Stimulated activated CD8-positive, alpha-beta memory T cell treated with anti-CD3 and anti-CD28 coated beads, Interleukin-7, amount 100 ng/mL, for 48 hours (primary cell): Measurements from ENCODE around the gene TYRP1.
"Not testable (repeated sequence)": the region's sequence is repeated elsewhere in the genome, so short reads cannot be mapped to it uniquely, and the experiment has no call there.

ENCODE experiments used
- DNase-seq, 2 donors: peaks; one replicate each; pipeline ENCODE4 v3.0.0-alpha.2; 2020; ENCODE audit warnings: low read depth in 1 of 2; ENCODE audit errors: extremely low read depth in 1 of 2

TYRP1 gene, protein sequence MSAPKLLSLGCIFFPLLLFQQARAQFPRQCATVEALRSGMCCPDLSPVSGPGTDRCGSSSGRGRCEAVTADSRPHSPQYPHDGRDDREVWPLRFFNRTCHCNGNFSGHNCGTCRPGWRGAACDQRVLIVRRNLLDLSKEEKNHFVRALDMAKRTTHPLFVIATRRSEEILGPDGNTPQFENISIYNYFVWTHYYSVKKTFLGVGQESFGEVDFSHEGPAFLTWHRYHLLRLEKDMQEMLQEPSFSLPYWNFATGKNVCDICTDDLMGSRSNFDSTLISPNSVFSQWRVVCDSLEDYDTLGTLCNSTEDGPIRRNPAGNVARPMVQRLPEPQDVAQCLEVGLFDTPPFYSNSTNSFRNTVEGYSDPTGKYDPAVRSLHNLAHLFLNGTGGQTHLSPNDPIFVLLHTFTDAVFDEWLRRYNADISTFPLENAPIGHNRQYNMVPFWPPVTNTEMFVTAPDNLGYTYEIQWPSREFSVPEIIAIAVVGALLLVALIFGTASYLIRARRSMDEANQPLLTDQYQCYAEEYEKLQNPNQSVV

DNA sequence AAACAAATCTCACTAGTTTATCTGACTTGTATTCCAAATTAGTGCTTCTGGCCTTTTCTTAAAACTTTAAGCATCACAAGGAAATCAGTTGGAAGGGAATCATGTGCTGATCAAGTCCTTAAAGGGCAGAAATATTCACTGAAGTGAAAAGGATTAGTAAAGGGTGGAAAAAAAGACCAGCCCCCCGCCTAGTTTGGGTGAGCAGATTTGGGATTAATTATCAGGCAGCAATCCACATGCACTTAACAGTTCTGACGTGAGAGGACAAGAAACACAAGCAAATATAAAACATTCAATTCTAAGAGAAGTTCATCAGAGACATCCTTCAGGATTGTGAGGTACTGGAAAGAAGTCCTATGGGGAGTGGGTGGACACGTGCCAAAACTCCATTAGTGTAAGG lies at the start of gene TYRP1:
Gene TYRP1, plus strand, starts transcription at position 245 of the 400 bp plus-strand sequence. CDS start 612 bp downstream, outside the sequence.
- DNase-seq, result no peak

DNA sequence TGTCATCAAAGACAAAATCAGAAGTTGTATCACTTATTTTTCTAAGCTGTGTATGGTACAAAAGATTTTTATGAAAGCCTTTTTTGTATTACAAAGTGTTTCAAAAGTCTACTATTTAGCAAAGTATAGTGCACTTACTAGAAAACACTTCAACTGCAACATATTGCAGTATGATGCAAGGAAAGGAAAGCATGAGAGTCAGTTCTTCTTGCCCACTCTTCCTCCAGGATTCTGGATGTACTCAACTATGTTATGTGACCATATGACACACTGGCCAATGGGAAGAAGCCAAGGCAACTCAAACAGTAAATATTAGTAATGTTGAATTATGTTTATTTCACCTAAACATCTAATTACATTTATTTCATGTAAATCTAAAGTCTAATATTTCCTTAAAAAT lies 49.5 kb upstream of the TYRP1 start:
- DNase-seq, result no peak

DNA sequence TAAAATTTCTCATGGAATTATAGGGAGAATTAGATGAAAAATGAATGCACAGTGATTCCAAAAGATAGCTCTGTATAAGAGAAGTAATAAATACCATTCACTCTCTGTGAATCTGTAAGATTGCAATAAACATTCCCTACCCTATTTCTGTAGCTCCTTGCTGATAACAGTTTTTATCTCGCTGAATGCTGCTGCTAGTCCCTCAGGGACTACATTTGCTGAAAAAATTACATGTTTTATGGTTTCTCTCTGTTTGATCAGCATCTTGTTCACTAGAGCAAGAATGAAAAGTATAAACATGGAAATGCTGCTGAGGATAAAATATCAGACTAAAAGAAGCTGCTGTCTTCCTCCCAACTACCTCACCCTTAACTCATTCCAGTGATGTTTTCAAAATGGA lies 44.3 kb upstream of the TYRP1 start:
- DNase-seq, result no peak

DNA sequence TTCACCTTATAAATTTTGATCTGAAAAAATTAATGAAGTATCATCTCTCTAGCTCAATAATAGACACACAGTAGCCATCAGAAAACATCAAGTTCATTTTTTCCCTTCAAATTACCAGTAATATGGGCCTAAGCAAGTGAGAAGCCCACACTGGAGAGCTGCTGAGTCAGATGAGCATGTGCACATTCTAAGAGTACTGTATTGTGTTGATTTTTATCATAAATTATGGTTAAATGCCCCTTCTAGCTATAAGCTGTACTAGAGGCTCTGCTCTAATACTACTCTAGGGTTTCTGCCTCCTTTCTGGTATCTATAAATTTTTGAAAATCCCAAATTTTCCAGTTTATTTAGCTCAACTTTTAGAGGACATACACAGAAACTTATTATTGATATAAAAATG lies 42.1 kb upstream of the TYRP1 start:
- no peak for DNase-seq

DNA sequence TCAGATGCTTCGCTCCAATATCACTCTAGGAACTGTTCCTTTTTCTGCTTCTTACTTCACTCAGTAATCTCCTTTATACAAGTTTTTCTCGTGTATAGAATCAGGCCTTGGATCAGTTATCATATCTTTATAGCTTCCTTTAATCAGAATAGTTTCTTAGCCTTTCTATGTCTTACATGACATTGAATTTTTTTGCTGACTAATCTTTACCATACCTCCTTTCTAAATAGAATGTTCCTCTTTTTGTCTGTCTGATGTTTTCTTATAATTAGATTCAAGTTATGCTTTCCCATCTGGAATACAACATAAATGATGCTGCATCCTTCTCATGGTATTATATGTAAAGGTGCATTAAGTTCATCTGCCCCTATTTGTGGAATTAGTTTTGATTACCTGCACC lies 40.2 kb upstream of the TYRP1 start:
- DNase-seq, result no peak

DNA sequence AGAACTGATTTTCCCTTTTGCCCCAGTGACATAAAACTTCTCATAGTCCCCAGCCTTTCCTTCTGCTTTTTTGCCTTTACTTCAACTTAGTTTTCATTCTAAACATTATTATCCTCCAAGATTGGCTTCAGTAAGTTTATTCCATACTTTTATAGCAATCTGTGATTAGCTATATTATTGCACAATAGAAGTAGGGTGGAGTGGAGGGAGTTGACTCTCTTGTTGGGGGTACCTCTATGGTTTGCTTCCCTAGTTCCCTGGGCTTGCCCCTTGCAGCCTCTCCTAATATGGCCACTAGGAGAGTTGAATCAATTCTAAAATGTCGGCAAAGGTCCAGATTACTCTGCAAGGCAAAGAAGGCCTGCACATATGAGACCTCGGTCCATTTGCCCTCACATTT lies 36.4 kb upstream of the TYRP1 start:
- no peak for DNase-seq

DNA sequence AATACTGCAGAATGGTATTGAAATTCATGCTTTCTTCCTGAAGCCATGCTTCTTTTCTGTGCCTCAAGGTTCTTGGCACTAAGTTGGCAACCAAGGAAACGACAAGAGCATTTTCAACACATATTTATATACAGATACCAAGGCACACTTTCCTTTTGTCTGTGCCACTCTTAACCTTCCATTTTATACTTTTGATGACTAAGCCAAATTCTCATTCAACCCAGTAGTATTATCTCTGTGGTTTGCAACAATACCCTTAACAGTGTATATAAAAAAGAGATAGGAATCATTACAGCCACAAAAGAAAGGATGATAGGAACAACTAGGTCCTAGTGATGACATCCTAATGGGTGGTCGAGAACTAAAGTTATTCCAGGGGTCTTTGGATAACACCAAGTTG lies 36.0 kb upstream of the TYRP1 start:
- no peak for DNase-seq

DNA sequence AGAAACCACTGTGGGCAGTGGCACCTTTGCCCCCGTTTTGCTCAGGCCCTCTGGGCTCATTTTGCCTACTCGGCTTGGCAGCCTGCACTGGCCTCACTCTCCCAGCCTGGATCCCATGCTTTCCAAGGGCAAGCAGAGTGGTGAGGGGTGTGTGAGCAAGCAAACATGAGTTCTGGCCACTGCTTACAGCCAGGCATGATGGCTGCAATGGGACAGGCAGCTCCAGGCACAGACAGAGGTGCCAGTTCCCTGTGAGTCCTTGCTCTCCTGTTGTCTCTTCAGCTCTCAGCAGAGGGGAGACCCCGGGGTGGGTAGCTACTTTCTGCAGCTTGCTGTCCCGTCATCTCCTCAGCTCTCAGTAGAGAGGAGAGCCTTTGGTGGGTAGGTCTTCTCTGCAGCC lies 35.2 kb upstream of the TYRP1 start:
- no peak for DNase-seq

DNA sequence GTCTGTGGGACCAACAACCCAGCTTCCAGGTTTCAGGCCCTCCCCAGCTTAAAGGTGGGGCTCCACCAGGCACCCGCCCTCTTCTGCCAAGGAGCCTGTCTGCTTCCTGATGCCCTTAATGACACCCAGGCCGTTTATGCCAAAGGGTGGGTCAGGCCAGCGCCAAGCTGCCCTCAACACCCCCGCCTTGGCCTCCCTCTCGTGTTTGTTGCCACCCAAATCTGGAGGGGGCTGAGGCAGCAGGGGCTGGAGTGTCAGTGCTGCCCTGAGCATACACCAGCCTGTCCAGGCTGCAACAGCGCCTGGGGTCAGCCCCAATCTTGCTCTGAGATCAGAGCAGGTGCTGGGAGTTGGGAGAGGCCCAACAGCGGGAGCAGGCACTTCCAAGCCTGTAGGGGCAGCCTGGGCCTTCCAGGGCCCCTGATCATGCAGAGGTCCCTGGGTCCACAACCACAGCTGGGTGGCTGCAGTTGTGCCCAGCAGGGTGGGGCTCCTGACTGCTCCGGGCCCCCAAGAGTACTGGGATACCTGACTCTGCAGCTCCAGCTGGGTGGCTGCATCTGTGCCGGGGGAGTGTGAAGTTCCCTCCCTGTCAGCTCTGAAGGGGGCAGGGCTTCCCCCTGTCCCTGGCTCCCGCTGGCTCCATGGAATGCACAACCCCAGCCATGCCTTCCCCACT lies 34.5 kb upstream of the TYRP1 start:
- no peak for DNase-seq

DNA sequence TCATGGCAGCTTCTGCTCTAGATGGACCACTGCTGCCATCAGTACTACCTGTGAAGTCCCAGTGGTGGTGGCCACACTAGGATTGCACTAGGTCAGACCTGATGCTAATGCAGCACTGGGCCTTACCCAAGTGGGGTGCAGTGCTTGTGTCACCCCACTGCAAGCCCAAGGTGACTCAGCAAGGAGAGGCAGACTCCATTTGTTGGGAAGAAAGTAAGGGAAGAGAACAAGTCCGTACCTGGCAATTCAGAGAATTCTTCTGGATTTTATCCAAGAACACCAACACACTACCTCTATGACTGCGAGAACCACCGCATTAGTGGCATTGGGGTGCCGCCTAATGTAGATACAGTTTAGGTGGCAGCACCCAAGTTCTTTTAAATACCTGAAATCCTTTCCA lies 34.0 kb upstream of the TYRP1 start:
- DNase-seq, result no peak

DNA sequence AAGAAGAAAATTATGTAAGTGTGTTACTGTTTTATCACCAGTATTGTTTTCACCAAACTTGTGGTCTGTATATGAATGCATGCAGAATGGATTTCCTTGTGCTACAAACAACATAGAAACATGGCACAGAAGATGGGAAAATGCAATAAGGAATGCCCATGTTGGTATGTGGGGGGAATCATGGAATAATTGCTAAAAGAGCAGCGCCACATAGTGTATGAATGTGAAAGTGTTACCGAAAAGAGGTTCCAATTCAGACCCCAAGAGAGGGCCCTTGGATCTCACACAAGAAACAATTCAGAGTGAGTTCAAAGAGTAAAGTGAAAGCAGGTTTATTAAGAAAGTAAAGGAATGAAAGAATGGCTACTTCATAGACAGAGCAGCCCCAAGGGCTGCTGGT lies 26.4 kb upstream of the TYRP1 start:
- no peak for DNase-seq

DNA sequence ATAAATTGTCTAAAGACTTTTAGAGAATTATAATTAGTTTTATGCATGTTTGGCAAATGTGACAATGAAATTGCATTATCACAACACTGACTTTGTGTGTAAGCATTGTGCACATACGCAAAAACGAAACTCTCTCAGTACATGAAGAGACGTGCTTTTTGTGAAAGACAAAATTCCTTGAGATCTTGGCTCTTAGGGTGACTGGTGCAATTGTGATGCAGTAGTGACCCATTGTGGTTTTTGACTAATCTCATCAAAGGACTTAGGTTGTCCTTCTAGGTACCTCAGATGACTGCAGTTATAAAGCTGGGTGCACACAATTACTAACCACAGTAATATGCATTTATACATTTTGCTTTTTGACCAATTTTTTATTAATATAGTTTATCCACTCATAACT lies 25.3 kb upstream of the TYRP1 start:
- DNase-seq, result no peak

DNA sequence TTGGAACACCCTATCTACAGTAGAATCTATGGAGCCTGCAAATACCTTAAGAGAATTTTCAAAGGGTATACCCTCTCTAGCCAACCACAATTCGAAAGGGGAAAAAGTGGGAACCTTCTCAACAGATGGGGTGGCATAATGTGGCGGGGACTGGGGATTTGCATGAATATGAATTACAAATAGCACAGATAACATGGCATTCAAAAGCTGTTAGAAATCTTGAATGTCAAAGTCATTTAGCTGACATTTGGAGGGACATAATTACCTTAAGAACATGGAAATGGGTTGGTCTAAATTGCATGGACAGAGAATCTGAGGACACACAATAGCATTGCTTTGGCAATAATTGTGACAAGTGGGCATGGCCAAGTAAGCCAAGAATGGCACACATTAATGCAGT lies 23.2 kb upstream of the TYRP1 start:
- DNase-seq, result no peak

DNA sequence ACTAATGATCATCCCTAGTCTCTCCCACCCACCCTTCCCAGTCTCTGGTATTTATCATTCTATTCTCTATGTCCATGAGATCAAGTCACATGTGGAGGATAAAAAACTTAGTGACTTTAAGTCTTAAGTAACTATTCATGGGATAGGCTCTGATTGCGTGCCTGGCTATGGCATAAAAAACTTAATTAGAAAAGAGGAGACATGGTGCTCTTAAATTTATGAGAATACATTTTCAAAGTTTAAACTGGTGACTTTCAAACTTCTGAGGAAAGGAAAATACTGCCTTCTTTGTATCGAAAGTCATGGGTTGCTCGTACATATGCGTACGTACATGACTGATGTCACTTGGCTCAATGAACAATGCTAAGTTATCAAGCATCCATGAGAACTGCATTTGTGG lies 18.2 kb upstream of the TYRP1 start:
- DNase-seq, result no peak

DNA sequence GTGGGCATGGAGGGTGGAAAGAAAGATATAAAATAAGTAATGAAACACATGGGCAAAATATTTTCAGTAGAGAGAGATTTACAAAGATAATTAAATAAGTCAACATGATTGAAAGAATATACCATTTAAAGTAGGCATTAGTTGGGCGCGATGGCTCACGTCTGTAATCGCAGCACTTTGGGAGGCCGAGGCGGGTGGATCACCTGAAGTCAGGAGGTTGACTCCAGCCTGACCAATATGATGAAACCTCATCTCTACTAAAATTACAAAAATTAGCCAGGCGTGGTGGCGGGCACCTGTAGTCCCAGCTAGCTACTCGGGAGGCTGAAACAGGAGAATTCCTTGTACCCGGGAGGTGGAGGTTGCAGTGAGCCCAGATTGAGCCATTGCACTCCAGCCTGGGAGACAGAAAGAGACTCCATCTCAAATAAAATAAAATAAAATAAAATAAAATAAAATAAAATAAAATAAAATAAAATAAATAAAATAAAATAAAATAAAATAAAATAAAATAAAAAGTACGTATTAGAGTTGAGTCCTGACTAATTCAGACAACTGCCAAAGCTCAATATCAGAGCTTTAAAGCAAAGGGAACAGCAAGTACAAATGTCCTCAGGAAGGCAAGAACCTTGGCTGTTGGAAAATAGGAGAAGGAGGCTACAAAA lies 15.6 kb upstream of the TYRP1 start:
- DNase-seq, result not testable (repeated sequence)

DNA sequence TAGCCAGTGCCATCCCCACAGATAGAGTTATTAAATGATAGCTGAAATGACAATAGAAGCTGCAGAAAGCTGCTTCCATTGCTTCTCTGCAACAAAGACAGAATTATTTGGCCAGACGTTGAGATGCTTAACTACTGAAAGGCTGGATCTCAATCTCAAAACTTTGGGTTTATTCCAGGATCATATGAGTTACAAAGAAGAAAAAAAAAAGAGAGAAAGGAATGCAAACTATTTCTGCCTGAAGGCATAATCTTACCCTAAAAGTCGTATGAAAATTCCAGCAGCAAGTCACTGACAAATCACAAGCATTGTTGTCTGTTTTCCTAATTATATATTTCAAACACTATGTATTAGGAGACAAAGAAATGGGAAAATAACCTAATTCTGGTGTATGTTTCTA lies 12.8 kb upstream of the TYRP1 start:
- DNase-seq, result no peak

DNA sequence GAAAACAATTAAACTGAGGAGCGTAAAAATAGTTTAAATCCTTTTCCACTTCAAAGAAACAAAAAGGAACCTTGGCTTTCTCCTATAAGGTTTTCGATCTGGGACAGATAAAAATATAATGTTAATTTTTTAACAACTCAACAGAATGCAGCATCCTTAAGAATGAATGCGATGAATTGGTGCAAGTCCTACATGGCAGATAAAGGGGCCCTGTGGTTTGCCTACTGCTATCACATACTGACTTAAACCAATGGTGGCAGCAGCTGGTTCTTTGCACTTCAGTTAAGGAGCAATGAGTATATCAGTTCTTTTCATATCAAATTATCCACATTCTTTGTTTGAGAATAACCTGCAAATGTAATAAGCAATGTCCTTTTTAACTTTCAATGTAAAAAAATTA lies 12.4 kb upstream of the TYRP1 start:
- DNase-seq, result no peak

DNA sequence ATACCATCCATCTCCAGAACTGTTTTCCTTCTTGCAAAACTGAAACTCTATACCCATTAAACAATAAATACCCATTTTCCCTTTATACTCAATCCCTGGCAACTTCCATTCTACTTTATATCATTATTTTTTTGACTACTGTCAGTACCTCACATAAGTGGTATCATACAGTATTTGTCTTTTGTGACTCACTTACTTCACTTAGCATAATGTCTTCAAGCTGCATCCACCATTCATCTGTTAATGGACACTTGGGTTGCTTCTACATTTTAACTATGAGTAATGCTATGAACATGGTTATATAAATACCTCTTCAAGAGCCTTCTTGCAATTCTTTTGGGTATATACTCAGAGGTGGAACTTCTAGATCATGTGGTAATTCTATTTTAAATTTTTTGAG lies 11.6 kb upstream of the TYRP1 start:
- no peak for DNase-seq

DNA sequence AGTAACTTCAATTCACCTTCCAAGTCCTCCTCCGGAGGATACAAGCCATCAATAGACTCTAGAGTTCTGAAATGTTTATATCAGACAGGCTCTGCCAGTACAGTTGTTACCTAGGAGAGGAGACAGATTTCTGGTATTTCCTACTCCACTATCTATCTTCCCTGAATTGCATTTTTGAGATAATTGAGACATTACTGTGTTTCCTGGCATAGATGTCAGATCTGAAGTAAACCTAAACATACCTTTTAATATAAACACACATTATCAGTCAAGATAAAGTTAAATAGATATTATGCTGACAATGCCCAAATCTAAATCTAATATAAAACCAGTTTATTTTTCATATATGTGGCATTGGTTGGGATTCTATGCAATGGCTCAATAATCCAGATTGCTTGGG lies 8.2 kb upstream of the TYRP1 start:
- DNase-seq, result no peak

DNA sequence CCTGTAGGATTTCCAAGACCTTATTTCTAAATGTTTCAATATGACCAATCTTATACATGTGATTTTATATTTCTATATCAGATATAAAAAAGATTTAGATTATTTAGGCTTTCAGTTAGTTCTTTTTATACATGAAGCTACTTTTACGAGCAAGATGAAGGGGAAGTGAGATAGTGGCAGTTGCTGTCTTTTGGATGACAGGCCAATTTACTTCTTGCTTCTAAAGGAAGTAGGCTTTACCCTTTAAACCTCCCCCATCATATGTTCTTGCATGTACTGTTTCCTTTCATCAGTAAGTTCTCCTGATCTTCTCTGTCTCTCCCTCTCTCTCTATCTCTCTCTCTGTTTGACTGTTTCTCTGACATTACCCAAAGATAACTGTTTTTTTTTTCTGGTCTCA lies 4.0 kb upstream of the TYRP1 start:
- no peak for DNase-seq

DNA sequence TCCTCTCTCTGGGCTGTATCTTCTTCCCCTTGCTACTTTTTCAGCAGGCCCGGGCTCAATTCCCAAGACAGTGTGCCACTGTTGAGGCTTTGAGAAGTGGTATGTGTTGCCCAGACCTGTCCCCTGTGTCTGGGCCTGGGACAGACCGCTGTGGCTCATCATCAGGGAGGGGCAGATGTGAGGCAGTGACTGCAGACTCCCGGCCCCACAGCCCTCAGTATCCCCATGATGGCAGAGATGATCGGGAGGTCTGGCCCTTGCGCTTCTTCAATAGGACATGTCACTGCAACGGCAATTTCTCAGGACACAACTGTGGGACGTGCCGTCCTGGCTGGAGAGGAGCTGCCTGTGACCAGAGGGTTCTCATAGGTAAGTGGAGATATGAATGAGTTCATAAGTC lies 828 bp downstream of the TYRP1 start:
- DNase-seq, result no peak

DNA sequence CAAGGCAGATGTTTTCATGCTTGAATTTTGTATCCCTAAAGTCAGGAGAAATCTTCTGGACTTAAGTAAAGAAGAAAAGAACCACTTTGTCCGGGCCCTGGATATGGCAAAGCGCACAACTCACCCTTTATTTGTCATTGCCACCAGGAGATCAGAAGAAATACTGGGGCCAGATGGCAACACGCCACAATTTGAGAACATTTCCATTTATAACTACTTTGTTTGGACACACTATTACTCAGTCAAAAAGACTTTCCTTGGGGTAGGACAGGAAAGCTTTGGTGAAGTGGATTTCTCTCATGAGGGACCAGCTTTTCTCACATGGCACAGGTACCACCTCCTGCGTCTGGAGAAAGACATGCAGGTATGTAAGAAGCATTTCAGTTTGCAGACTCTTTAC lies 2.3 kb downstream of the TYRP1 start:
- no peak for DNase-seq
